Measurements from ENCODE around the gene APOA1.

- no peak for TF ChIP-seq POLR2AphosphoS5 (IDR thresholded peaks at IDR 0.05; ENCODE audit: low read depth, low read length)
- no peak for TF ChIP-seq POLR2A (IDR thresholded peaks at IDR 0.05; ENCODE audit: low read depth, low read length)
- TF ChIP-seq TAF1 (IDR thresholded peaks at IDR 0.05; ENCODE audit: low read depth, low read length): no peak
- TF ChIP-seq SPI1 (IDR thresholded peaks at IDR 0.05; ENCODE audit: low read depth, low read length): no peak
- TF ChIP-seq POU2F2 (IDR thresholded peaks at IDR 0.05; ENCODE audit: low read depth, low read length): no peak
These were observed 8.5 kb downstream of the APOA1 start for GRCh38 chr11:116828632-116829524.

Measured in GM12891 (cell line).